Prostate gland (tissue), 2 donors: Measurements from ENCODE around the gene TSPAN32.
"Not testable (repeated sequence)": the region's sequence is repeated elsewhere in the genome, so short reads cannot be mapped to it uniquely, and the experiment has no call there.

Source experiments
- POLR2AphosphoS5 ChIP-seq: sonication (generic); formaldehyde crosslinking; IDR thresholded peaks from one replicate; pipeline ENCODE4 v1.6.1; 2017; ENCODE audit warnings: antibody characterized with exemption
- TF ChIP-seq, protein P1 (sequence below), 4 experiments: fragments of 200-600 bp in 2 of 4; fragments of 450-650 bp in 2 of 4; sonication (generic) in 2 of 4; IDR thresholded peaks; 1 replicate in 3 of 4; 2 replicates in 1 of 4; pipeline ENCODE4 v1.5.1; 2016 to 2019; ENCODE audit warnings: antibody characterized with exemption in 4 of 4, mild to moderate bottlenecking in 2 of 4, moderate library complexity in 2 of 4

DNA sequence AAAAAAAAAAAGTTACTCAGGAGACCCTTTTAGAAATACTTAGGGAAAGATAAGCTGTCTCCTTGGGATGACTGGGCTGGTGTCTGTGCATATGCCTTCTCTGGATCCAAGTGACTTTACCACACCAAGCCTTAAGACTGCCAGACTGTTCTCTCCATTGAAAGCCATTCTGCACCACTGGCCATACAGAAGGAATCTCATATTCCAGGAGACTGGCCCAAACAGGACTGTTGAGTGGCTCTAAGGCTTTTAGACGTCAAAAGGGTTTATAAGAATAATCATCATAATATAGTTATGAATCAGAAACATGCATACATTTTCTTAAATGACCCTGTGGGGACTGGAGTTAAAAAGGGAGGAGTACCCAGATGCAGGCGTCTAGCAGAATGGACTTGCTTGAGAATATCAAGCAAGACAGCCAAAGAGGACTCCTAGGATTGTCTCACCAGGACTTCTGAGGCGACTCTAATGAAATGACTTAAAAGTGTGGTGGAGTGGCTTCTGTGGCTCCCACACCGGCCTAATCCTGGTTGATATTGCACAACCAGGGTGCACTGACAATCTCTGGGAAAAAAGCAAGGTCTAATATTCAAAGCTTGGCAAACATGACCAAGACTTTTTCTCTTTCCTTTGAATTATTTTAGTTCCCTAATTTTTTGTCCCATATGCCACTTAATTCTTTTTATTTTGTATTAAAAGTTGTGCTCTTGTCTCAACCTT is 31.8 kb downstream of the TSPAN32 start:
- TF ChIP-seq, protein P1, sequence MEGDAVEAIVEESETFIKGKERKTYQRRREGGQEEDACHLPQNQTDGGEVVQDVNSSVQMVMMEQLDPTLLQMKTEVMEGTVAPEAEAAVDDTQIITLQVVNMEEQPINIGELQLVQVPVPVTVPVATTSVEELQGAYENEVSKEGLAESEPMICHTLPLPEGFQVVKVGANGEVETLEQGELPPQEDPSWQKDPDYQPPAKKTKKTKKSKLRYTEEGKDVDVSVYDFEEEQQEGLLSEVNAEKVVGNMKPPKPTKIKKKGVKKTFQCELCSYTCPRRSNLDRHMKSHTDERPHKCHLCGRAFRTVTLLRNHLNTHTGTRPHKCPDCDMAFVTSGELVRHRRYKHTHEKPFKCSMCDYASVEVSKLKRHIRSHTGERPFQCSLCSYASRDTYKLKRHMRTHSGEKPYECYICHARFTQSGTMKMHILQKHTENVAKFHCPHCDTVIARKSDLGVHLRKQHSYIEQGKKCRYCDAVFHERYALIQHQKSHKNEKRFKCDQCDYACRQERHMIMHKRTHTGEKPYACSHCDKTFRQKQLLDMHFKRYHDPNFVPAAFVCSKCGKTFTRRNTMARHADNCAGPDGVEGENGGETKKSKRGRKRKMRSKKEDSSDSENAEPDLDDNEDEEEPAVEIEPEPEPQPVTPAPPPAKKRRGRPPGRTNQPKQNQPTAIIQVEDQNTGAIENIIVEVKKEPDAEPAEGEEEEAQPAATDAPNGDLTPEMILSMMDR (IDR thresholded peaks at IDR 0.05), result not testable (repeated sequence)
- TF ChIP-seq POLR2AphosphoS5, result not testable (repeated sequence)
